Keratinocyte (primary cell): ENCODE data around the gene PHOX2A. TPM values are rescaled to one million over a fixed set of nuclear protein-coding genes. Genes with fewer than 3 reads are reported as not detected.

Source experiments
- DNase-seq: peaks from one replicate; pipeline ENCODE4 v3.0.0-alpha.2; 2011; ENCODE audit warnings: low read depth, missing footprints, low spot score
- FAIRE-seq: peaks from 2 replicates; lab custom pipeline; 2011; peaks lifted over from hg19 to GRCh38; lab: Jason Lieb, UNC
- H2AFZ ChIP-seq: 2 replicates; pipeline ENCODE4 v1.6.0; 2012; ENCODE audit warnings: low read length, control low read depth, inconsistent platforms; ENCODE audit not compliant: control insufficient read depth
- H3K27ac ChIP-seq: 2 replicates; pipeline ENCODE4 v1.5.1; 2011; ENCODE audit warnings: low read length; ENCODE audit not compliant: control insufficient read depth, insufficient read depth
- H3K27me3 ChIP-seq: 3 replicates; pipeline ENCODE4 v1.6.0; 2011; ENCODE audit warnings: low read length; ENCODE audit not compliant: control insufficient read depth, insufficient read depth; ENCODE audit errors: extremely low read depth
- H3K36me3 ChIP-seq, 2 experiments: 2 replicates in 1 of 2; 3 replicates in 1 of 2; pipeline ENCODE4 v1.5.1; 2011; ENCODE audit warnings: low read length in 2 of 2, mild to moderate bottlenecking in 1 of 2; ENCODE audit not compliant: control insufficient read depth in 2 of 2, insufficient read depth in 2 of 2; ENCODE audit errors: extremely low read depth in 1 of 2
- H3K4me1 ChIP-seq: 3 replicates; pipeline ENCODE4 v1.5.1; 2011; ENCODE audit warnings: low read length; ENCODE audit not compliant: control insufficient read depth, insufficient read depth; ENCODE audit errors: extremely low read depth
- H3K4me2 ChIP-seq: 3 replicates; pipeline ENCODE4 v1.6.0; 2011; ENCODE audit warnings: low read depth, low read length; ENCODE audit not compliant: control insufficient read depth, insufficient read depth; ENCODE audit errors: extremely low read depth
- H3K4me3 ChIP-seq, 3 experiments: fragments of 200-600 bp in 1 of 3; sonication (generic) in 1 of 3; 2 replicates in 2 of 3; 3 replicates in 1 of 3; pipeline ENCODE4 v1.5.1; 2011 to 2016; ENCODE audit warnings: low read length in 3 of 3, mild to moderate bottlenecking in 3 of 3, control low read depth in 2 of 3, inconsistent platforms in 1 of 3, low read depth in 1 of 3, mixed read lengths in 1 of 3, mixed run types in 1 of 3, moderate library complexity in 1 of 3; ENCODE audit not compliant: control insufficient read depth in 2 of 3, insufficient read depth in 2 of 3; ENCODE audit errors: extremely low read depth in 1 of 3
- H3K79me2 ChIP-seq: 2 replicates; pipeline ENCODE4 v1.6.0; 2012; ENCODE audit warnings: low read length; ENCODE audit not compliant: control insufficient read depth, insufficient read depth
- H3K9ac ChIP-seq: 3 replicates; pipeline ENCODE4 v1.6.0; 2011; ENCODE audit warnings: low read length; ENCODE audit not compliant: control insufficient read depth, insufficient read depth; ENCODE audit errors: extremely low read depth
- H3K9me1 ChIP-seq: 3 replicates; pipeline ENCODE4 v1.6.0; 2011; ENCODE audit warnings: low read length; ENCODE audit not compliant: control insufficient read depth, insufficient read depth; ENCODE audit errors: extremely low read depth
- H3K9me3 ChIP-seq: 2 replicates; pipeline ENCODE4 v1.5.1; 2012; ENCODE audit warnings: low read depth, low read length; ENCODE audit not compliant: control insufficient read depth
- H4K20me1 ChIP-seq: 3 replicates; pipeline ENCODE4 v1.6.0; 2011; ENCODE audit warnings: low read length; ENCODE audit not compliant: control insufficient read depth, insufficient read depth; ENCODE audit errors: extremely low read depth
- EZH2 ChIP-seq: IDR thresholded peaks from one replicate; pipeline ENCODE4 v1.6.1; 2012; ENCODE audit warnings: inconsistent platforms, mild to moderate bottlenecking, low read length, moderate library complexity
- dilution Hi-C: fragments of 300-500 bp; cut with MboI; formaldehyde crosslinking; loops from one replicate; pipeline ENCODE4 v1.7.0; 2020; ENCODE audit warnings: low sequenced_read_pairs; ENCODE audit not compliant: extremely low pct_ligation_motif_present
- polyA plus RNA-seq, 5 experiments: library from polyadenylated mRNA; depleted of rRNA in 3 of 5; stranded (reverse) in 3 of 5; stranded (forward) in 1 of 5; unstranded in 1 of 5; fragments of >200 nt; gene quantifications; 1 replicate in 1 of 5; 2 replicates in 3 of 5; 3 replicates in 1 of 5; pipeline versions ENCODE4 v1.2.1 to v1.2.3, GENCODE V29; 2011 to 2012; ENCODE audit warnings: missing spikeins in 2 of 5, low read depth in 1 of 5, low replicate concordance in 1 of 5
- TF ChIP-seq, protein P1 (sequence below), 3 experiments: IDR thresholded peaks in 1 of 3; conservative IDR thresholded peaks in 1 of 3; optimal IDR thresholded peaks in 1 of 3; 2 replicates in 2 of 3; 3 replicates in 1 of 3; pipeline versions ENCODE3 to v1.5.1; 2011; ENCODE audit warnings: low read length in 3 of 3, mild to moderate bottlenecking in 3 of 3, moderate library complexity in 2 of 3, control low read depth in 1 of 3, inconsistent platforms in 1 of 3; ENCODE audit not compliant: insufficient read depth in 2 of 3; ENCODE audit errors: extremely low read depth in 1 of 3

PHOX2A gene
- polyA plus RNA-seq, 1 donor (not counting 4 experiments of a cell fraction or from before 2014, with no cell fraction given) = not detected

GRCh38 chr11:72231396-72232259 lies 12.3 kb downstream of the PHOX2A start:
- Histone ChIP-seq H3K27ac (no peak overlapping the region), H3K4me3 (no peak overlapping the region), H4K20me1 (peaks cover 3% of the 10 kb centered on the region), H2AFZ (no peak overlapping the region), H3K27me3 (no peaks in the 10 kb centered on the region), H3K79me2 (peaks cover 10% of the 10 kb centered on the region), H3K9ac (no peak overlapping the region), H3K4me1 (no peaks in the 10 kb centered on the region), H3K9me1 (no peaks in the 10 kb centered on the region), H3K4me2 (no peak overlapping the region), H3K36me3 (peaks cover 60 to 64% of the 10 kb centered on the region in 2 experiments), H3K9me3 (no peaks in the 10 kb centered on the region)
- TF ChIP-seq, protein P1, sequence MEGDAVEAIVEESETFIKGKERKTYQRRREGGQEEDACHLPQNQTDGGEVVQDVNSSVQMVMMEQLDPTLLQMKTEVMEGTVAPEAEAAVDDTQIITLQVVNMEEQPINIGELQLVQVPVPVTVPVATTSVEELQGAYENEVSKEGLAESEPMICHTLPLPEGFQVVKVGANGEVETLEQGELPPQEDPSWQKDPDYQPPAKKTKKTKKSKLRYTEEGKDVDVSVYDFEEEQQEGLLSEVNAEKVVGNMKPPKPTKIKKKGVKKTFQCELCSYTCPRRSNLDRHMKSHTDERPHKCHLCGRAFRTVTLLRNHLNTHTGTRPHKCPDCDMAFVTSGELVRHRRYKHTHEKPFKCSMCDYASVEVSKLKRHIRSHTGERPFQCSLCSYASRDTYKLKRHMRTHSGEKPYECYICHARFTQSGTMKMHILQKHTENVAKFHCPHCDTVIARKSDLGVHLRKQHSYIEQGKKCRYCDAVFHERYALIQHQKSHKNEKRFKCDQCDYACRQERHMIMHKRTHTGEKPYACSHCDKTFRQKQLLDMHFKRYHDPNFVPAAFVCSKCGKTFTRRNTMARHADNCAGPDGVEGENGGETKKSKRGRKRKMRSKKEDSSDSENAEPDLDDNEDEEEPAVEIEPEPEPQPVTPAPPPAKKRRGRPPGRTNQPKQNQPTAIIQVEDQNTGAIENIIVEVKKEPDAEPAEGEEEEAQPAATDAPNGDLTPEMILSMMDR (optimal IDR thresholded peaks at IDR 0.05 in 1 of 3, IDR thresholded peaks at IDR 0.05 in 1 of 3, conservative IDR thresholded peaks at IDR 0.05 in 1 of 3; ENCODE audit: extremely low read depth in 1 of 3, insufficient read depth in 2 of 3, low read length in 3 of 3) = no peak
- TF ChIP-seq EZH2 = no peak
- DNase-seq (no peak), FAIRE-seq (no peak)
- dilution Hi-C loops = no loop called here

DNA sequence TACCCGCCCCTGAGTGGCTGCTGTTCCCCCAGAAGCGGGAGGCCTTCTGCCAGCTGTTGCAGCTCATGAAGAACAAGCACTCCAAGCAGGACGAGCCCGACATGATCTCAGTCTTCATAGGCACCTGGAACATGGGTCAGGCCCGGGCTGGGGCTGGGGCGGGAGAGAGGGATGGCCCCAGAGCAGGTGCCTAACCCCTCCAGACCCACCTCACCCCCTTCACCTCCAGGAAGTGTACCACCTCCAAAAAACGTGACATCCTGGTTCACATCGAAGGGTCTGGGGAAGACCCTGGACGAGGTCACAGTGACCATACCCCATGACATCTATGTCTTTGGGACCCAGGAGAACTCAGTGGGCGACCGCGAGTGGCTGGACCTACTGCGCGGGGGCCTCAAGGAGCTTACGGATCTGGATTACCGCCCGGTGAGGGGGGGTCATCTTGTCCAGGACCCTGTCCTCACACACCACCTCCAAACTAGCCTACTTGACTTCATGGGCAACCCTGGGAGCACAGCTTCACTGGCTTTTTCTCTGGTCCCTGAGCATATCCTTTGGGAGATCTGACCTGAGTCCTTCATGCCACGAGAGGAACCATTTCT lies 13.1 kb downstream of the PHOX2A start:
- H3K36me3 ChIP-seq = peaks cover 61 to 62% of the 10 kb centered on the region in 2 experiments
- no peak for DNase-seq

More for the DNA sequence above, 13.1 kb downstream of the PHOX2A start:
- Histone ChIP-seq H3K4me3 (no peak overlapping the region), H2AFZ (no peak overlapping the region), H3K27me3 (no peaks in the 10 kb centered on the region), H3K27ac (no peak overlapping the region), H3K9ac (no peak overlapping the region), H3K79me2 (peaks cover 14% of the 10 kb centered on the region), H4K20me1 (peaks cover 3% of the 10 kb centered on the region), H3K4me2 (no peak overlapping the region), H3K9me1 (no peaks in the 10 kb centered on the region), H3K4me1 (peaks cover 3% of the 10 kb centered on the region), H3K9me3 (no peaks in the 10 kb centered on the region)
- TF ChIP-seq, protein P1 (optimal IDR thresholded peaks at IDR 0.05 in 1 of 3, IDR thresholded peaks at IDR 0.05 in 1 of 3, conservative IDR thresholded peaks at IDR 0.05 in 1 of 3; ENCODE audit: extremely low read depth in 1 of 3, insufficient read depth in 2 of 3, low read length in 3 of 3) = no peak
- FAIRE-seq = no peak
- dilution Hi-C loops = no loop called here
